ENCODE measurements around the gene ARRDC1.

ARRDC1 gene

GRCh38 chr9:137640862-137641261 is 35.4 kb downstream of the ARRDC1 start:
- no peak for DNase-seq

- DNase-seq, result no peak
Measured at GRCh38 chr9:137642118-137642601, 36.7 kb downstream of the ARRDC1 start.

- DNase-seq, result no peak
Measured at GRCh38 chr9:137642892-137643291, 37.4 kb downstream of the ARRDC1 start.

- no peak for DNase-seq
Measured at GRCh38 chr9:137643921-137644320, 38.4 kb downstream of the ARRDC1 start.

- no peak for DNase-seq
Measured at GRCh38 chr9:137645211-137645610, 39.7 kb downstream of the ARRDC1 start.

GRCh38 chr9:137646341-137646740 is 40.9 kb downstream of the ARRDC1 start:
- DNase-seq, result no peak

GRCh38 chr9:137647096-137647714 is 41.7 kb downstream of the ARRDC1 start:
- DNase-seq, result no peak

GRCh38 chr9:137648396-137648795 is 42.9 kb downstream of the ARRDC1 start:
- no peak for DNase-seq

GRCh38 chr9:137649553-137649952 is 44.1 kb downstream of the ARRDC1 start:
- no peak for DNase-seq

GRCh38 chr9:137650259-137650658 is 44.8 kb downstream of the ARRDC1 start:
- no peak for DNase-seq

- DNase-seq, result no peak
Measured at GRCh38 chr9:137650779-137651178, 45.3 kb downstream of the ARRDC1 start.

GRCh38 chr9:137656416-137656815 is 50.9 kb downstream of the ARRDC1 start:
- no peak for DNase-seq

GRCh38 chr9:137657606-137658005 is 52.1 kb downstream of the ARRDC1 start:
- no peak for DNase-seq

GRCh38 chr9:137658781-137659180 is 53.3 kb downstream of the ARRDC1 start:
- DNase-seq, result no peak

GRCh38 chr9:137660144-137660543 is 54.7 kb downstream of the ARRDC1 start:
- no peak for DNase-seq

- no peak for DNase-seq
Measured at GRCh38 chr9:137663584-137663983, 58.1 kb downstream of the ARRDC1 start.

GRCh38 chr9:137664676-137665075 is 59.2 kb downstream of the ARRDC1 start:
- DNase-seq, result no peak
